DMS 273 (cell line): ENCODE measurements around the gene PJA2.
"Not testable (repeated sequence)": the region's sequence is repeated elsewhere in the genome, so short reads cannot be mapped to it uniquely, and the experiment has no call there.

Experiments
- DNase-seq: peaks from one replicate; lab custom pipeline; 2025; ENCODE audit not compliant: unreplicated experiment; lab: John Stamatoyannopoulos, UW

PJA2 gene, protein sequence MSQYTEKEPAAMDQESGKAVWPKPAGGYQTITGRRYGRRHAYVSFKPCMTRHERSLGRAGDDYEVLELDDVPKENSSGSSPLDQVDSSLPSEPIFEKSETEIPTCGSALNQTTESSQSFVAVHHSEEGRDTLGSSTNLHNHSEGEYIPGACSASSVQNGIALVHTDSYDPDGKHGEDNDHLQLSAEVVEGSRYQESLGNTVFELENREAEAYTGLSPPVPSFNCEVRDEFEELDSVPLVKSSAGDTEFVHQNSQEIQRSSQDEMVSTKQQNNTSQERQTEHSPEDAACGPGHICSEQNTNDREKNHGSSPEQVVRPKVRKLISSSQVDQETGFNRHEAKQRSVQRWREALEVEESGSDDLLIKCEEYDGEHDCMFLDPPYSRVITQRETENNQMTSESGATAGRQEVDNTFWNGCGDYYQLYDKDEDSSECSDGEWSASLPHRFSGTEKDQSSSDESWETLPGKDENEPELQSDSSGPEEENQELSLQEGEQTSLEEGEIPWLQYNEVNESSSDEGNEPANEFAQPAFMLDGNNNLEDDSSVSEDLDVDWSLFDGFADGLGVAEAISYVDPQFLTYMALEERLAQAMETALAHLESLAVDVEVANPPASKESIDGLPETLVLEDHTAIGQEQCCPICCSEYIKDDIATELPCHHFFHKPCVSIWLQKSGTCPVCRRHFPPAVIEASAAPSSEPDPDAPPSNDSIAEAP

GRCh38 chr5:109409844-109410388 lies at the start of gene PJA2:
Gene PJA2, minus strand, starts transcription at chr5:109409974. Its CDS starts 26,541 bp downstream, at chr5:109383433.
- peak; percentile 100 for DNase-seq

- peak; percentile 33 for DNase-seq
Observed at GRCh38 chr5:109455598-109456096, 45.9 kb upstream of the PJA2 start.

DNA sequence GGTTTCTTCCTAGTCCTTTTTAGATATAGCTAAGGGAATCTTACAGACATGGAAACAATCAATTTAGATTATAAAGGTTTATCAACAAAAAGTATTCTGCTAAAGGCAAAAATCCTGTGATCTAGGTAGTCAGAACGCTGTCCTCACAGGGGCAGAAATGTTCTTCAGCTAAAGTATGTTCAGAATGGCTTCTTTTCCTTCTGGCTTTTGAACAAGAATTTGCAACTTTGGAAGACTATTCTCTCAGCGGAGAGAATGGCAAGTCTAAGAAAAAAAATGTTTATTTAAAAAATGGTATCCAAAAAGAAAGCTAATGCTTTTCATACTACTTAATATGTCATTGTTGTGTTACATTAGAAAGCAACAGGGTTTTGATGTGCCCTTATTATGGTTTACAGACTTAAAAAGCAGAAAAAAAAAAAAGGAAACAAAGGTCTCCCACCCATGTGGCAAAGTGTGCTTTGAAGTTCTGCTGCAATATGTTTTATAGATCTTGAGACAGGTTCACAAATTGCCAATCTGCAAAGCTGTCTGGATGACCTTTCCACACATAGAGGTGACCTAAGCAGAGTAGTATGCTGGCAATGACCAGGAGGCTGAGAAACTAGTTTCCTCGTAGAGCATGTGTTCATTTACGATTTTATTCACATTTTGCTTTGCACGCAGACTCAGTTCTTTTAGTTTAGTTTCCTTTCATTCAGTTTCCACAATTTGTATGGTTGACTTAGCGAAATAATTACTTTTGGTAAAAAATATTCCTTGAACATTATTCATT lies 45.1 kb upstream of the PJA2 start:
- no peak for DNase-seq

DNA sequence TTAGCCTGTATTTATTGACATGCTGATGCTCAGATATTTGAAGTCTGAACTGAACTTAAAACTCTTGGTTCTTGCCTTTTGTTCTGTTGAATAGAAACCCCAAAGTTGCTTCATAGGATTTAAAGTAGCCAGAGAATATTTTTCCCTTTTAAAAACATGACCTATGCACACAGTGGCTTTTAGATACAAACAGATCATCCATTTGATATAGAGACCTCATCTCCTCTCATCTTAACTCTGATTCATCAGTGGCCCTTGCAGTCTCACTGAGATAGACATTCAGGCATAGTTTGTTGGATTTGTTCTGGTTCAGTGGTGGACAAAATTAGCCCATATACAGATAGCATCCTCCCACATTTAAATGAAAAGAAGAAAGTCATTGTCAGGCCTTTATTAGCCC lies 43.5 kb upstream of the PJA2 start:
- DNase-seq = no peak

GRCh38 chr5:109452661-109453060 lies 42.9 kb upstream of the PJA2 start:
- DNase-seq = no peak

DNA sequence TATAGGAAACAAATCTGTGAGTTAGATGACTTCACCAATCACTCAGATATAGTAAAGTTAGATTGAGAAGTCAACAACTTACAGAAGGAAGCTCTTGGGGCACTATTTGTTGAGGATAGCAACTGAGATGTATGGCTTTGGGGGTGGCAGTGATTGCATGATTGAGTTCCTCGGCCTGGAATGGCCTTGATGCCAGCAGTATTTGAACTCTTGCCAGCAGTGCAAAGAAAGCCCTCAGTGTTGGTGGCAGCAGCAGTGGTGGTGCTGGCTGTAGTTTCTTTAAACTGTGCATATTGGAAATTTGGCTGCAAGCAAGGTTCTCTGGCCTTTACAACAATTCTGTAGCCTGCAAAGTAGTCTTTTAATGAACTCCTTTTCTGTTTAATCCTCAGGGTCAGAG lies 41.4 kb upstream of the PJA2 start:
- DNase-seq = peak; percentile 41

- no peak for DNase-seq
Observed at GRCh38 chr5:109450129-109450877, 40.5 kb upstream of the PJA2 start.

- peak; percentile 13 for DNase-seq
Observed at GRCh38 chr5:109448838-109449237, 39.1 kb upstream of the PJA2 start.

DNA sequence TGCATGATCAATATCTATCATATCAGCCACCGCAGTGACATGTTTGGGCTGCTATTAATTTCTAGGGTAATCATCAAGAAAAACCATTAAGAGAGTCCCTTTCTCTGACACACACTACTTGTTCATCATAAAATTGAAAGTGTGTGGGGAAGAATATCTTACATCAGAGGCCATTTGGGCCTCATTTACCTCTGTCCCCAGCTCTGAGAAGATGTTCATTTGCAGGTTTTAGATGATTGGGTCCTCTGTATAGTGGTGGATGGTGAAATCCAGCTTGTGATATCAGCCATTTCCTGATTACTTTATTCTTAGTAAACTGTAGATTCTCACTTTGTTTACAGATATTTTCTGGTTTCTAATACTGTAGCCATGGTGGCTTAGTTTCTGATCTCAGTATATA lies 29.8 kb upstream of the PJA2 start:
- DNase-seq = no peak

GRCh38 chr5:109426075-109426474 lies 16.3 kb upstream of the PJA2 start:
- DNase-seq = peak; percentile 23

- DNase-seq = not testable (repeated sequence)
Observed at GRCh38 chr5:109425521-109425920, 15.7 kb upstream of the PJA2 start.

- peak; percentile 9 for DNase-seq
Observed at GRCh38 chr5:109421956-109422355, 12.2 kb upstream of the PJA2 start.

DNA sequence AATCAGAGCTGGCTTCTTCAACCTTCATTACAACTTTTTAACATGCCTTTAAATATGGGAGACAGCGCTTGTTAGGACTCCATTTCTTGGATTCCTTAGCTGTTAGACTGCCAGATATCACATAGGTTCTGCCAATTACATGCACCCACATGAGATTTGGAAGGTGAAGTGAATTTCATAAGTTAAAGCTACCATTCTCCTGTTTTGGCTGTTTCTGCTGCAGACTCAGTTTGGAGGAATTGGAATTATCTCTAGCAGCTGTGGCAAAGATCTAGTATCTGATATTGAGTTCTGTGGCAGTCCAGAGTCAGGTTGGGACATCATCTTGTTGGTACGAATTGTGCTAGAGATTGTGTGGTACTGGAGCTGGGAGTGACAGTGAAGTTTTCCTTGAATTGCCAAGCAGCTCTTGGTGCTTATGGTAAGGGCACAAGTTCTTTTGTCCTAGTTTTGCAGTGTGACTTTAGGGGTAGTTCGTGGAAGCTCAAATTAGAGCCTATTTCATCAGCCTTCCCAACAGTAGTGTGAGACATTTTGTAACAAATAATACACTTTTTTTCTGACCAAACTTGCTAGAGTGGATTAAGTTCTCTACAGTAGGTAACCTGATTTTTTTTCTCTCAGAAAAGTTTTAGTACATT lies 9.1 kb upstream of the PJA2 start:
- DNase-seq = no peak

DNA sequence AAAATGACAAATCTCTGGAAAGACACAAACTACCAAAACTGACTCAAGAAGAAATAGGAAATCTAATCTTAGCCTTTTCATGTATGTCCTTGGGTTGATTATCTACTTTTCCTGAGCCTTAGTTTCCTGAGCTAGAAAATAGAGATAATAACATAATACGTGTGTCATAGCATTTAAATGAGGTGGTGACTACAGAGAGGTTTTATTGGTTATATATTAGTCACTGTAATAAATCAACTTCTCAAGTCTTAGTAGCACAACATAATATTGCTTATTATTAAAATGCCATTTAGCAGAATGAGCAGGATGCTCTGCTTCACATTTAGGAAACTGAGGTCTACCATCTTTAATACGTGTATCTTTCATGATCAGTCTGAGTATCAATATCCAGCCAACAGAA lies 7.1 kb upstream of the PJA2 start:
- DNase-seq = no peak

GRCh38 chr5:109413921-109414461 lies 4.2 kb upstream of the PJA2 start:
- DNase-seq = not testable (repeated sequence)

GRCh38 chr5:109413458-109413857 lies 3.7 kb upstream of the PJA2 start:
- peak; percentile 86 for DNase-seq

DNA sequence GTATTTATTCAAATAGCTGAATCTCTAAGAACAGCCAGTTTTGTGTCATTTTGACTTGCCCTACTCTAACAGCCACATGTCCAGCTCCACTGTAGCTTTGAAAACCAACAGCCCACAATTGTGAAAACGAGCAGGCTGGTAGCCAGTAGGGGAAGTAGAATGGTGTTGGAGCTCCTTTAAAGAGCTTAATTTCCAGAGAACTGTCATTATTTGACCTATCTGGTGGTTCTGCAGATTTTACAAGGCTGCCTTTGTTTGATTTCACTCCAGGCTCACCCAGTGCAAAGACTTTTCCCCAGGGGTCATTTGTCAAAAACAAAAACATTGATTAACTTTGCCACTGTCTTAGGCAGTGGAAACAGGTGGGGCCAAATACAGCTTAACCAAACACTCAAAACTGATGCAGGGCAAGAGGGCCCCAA lies 3.2 kb upstream of the PJA2 start:
- peak; percentile 43 for DNase-seq

DNA sequence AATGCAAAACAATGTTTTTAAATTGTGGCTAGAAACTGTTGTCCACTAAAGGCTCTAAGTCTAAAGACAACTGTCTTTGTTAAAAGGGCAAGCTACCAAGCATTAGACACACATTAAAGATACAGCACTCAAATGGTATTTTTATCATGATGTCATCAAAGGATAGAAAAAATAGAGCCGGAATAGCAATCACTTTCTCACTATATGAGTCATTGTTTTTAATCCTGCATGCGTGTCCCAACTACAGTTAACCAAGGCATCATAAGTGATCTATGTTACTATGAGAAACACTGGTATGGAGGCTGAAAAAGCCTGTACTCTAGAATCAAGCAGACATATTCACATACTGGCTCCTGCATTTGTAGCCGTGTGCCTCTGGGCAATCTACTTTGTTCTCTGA lies 1.9 kb upstream of the PJA2 start:
- peak; percentile 52 for DNase-seq

DNA sequence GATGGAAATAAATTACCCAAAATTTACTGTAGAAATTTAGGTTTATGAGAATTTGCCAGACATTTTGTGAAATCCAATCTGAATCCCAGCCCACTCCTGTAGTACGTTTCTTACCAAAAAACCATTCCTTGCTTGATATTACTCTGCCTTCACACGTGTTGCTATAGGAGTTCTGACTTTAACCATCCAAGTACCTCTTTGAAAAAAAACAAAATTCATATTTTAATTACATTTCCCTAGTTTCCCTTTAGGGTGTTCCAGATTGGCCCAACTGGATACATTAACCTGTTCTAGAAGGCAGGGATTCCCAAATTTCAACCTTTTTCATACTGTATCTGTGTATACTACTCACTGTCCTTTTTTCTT lies 1.4 kb upstream of the PJA2 start:
- DNase-seq = no peak
